Heart left ventricle (tissue), 16 donors: ENCODE data around the gene KCNJ1. TPM values are rescaled to one million over a fixed set of nuclear protein-coding genes. Genes with fewer than 3 reads are reported as not detected.

Experiments used
- ATAC-seq, 4 donors: fragments of 200-7000 bp; cut with Tn5 transposase; one replicate each; pipeline ENCODE4 v1.9.1; 2020 to 2022; ENCODE audit warnings: moderate library complexity in 4 of 4, mild to moderate bottlenecking in 3 of 4, moderate number of reproducible peaks in 1 of 4
- DNase-seq, 5 donors: peaks; one replicate each; pipeline ENCODE4 v3.0.0-alpha.2; 2020
- H3K27ac ChIP-seq, 12 donors: fragments of 200-600 bp; sonication (generic) in 4 of 12; one replicate each; pipeline versions ENCODE4 v1.5.0 to v1.8.0; 2016 to 2022; ENCODE audit warnings: mild to moderate bottlenecking in 2 of 12
- H3K27me3 ChIP-seq, 9 donors: fragments of 200-600 bp; sonication (generic) in 2 of 9; one replicate each; pipeline versions ENCODE4 v1.5.1 to v1.8.0; 2016 to 2022; ENCODE audit warnings: mild to moderate bottlenecking in 3 of 9
- H3K36me3 ChIP-seq, 9 donors: fragments of 200-600 bp; sonication (generic) in 2 of 9; one replicate each; pipeline versions ENCODE4 v1.5.0 to v1.8.0; 2018 to 2022; ENCODE audit warnings: mild to moderate bottlenecking in 2 of 9
- H3K4me1 ChIP-seq, 12 donors: fragments of 200-600 bp; sonication (generic) in 4 of 12; one replicate each; pipeline versions ENCODE4 v1.5.0 to v1.8.0; 2016 to 2022; ENCODE audit warnings: mild to moderate bottlenecking in 3 of 12
- H3K4me3 ChIP-seq, 12 donors: fragments of 200-600 bp; sonication (generic) in 4 of 12; one replicate each; pipeline versions ENCODE4 v1.5.0 to v1.8.0; 2017 to 2022; ENCODE audit warnings: mild to moderate bottlenecking in 9 of 12, moderate library complexity in 4 of 12
- H3K9me3 ChIP-seq, 12 donors: fragments of 200-600 bp; sonication (generic) in 4 of 12; one replicate each; pipeline versions ENCODE4 v1.5.0 to v1.8.0; 2016 to 2022; ENCODE audit warnings: mild to moderate bottlenecking in 1 of 12
- CTCF ChIP-seq, 12 donors: fragments of 200-600 bp; sonication (generic) in 4 of 12; IDR thresholded peaks; one replicate each; pipeline versions ENCODE4 v1.5.0 to v1.8.0; 2018 to 2022; ENCODE audit warnings: antibody characterized with exemption in 12 of 12, mild to moderate bottlenecking in 5 of 12
- POLR2A ChIP-seq, 2 donors: fragments of 450-650 bp; IDR thresholded peaks; one replicate each; pipeline ENCODE4 v1.6.1; 2017; ENCODE audit warnings: antibody characterized with exemption in 2 of 2, mild to moderate bottlenecking in 2 of 2, moderate library complexity in 2 of 2
- WGBS, 4 donors: extraction: QIAGEN DNeasy Blood & Tissue Kit in 2 of 4; methylation state at CpG; one replicate each; pipeline versions ENCODE4 v1.1.5 to v1.1.7; 2013 to 2018; 5-methylcytosine and 5-hydroxymethylcytosine counted together
- intact Hi-C, 10 donors: fragments of 100-400 bp; cut with DNase I; formaldehyde crosslinking; loops; one replicate each; pipeline versions ENCODE4 v1.11.1 to v1.14.2; 2022
- polyA plus RNA-seq, 2 donors: library from polyadenylated mRNA; stranded (reverse); fragments of 200-250 nt; gene quantifications; one replicate each; pipeline ENCODE4 v1.2.3, GENCODE V29; 2013
- total RNA-seq, 9 donors: library from RNA; depleted of rRNA in 2 of 9; stranded (reverse); fragments of >200 nt in 2 of 9; fragmentation: NEBNext Ultra II Directional in 3 of 9; extraction: Animal tissue kit (Norgen Biotek cat#: 25700) in 3 of 9; gene quantifications; one replicate each; pipeline versions ENCODE4 v1.1.0 to v1.2.4, GENCODE V29; 2016 to 2023
- donor health status: ischemic (EF 13 %, LVEDD 7.1; RV severe dilation, severe dysfunction).
- donor health status: healthy with polysubstance abuse.
- donor health status: DM: no; HTN: yes; CAD: no.
- donor health status: DM: no; HTN: no; CAD: no.
- donor health status: ischemic (EF 25% LVEDD 6.9; RV normal size, moderate dysfunction).
- donor health status: ischemic (EF 25% LVEDD 5.7; RV mildly dilated, moderate dysfunction).
- donor health status: healthy.
- donor health status: DM: yes; HTN: yes; CAD: no.
- donor health status: ischemic (EF 35%, LVEDD 5.7; RV mildly dilated, moderate dysfunction).
- donor health status: nonischemic (EF 11% LVEDD 7.7; RV severe dilation, severe dysfunction).
- donor health status: DM: yes; HTN: yes; CAD: no.
- donor health status: PGD.
- donor health status: ischemic (EF 29% LVEDD 5.4; RV normal size, mild dysfunction).
- donor health status: nonischemic (EF 23%, LVEDD 6.1; RV moderate dilation, normal function).

The KCNJ1 gene
- total and polyA plus RNA-seq, 11 donors = 0.08 to 0.50 (median 0.23) TPM; not detected in 6

- Histone ChIP-seq H3K27me3 (peaks cover 0 to 18% (median 0%) of the 10 kb centered on the region in 9 donors), H3K4me3 (no peak overlapping the region), H3K36me3 (no peaks in the 10 kb centered on the region), H3K27ac (no peak overlapping the region), H3K9me3 (no peaks in the 10 kb centered on the region), H3K4me1 (no peaks in the 10 kb centered on the region)
- intact Hi-C loops = loop anchor here in 2 of 10 donors (2.0 to 10.0 kb wide), 2 partner anchors 82 to 1384 kb away; no protein-coding TSS in a partner anchor
- ATAC-seq = no peak
- WGBS, 4 donors = 93 to 100% (median 93%) methylated on average over 2 of the region's 2 CpGs
- no peak for TF ChIP-seq CTCF (IDR thresholded peaks at IDR 0.05)
- TF ChIP-seq POLR2A (IDR thresholded peaks at IDR 0.05) = no peak
- no peak for DNase-seq
These were observed 11.4 kb upstream of the KCNJ1 start for GRCh38 chr11:128878455-128878854.

- no peaks in the 10 kb centered on the region for H3K36me3 ChIP-seq
- 76 to 89% (median 85%) methylated on average over 5 of the region's 5 CpGs for WGBS, 4 donors
- intact Hi-C loops = loop anchor here in 2 of 10 donors (2.0 to 10.0 kb wide), 2 partner anchors 83 to 1383 kb away; no protein-coding TSS in a partner anchor
- H3K27me3 ChIP-seq = peaks cover 0 to 18% (median 0%) of the 10 kb centered on the region in 9 donors
- TF ChIP-seq CTCF (IDR thresholded peaks at IDR 0.05) = no peak
- TF ChIP-seq POLR2A (IDR thresholded peaks at IDR 0.05) = no peak
- ATAC-seq = no peak
- no peak for DNase-seq
- no peaks in the 10 kb centered on the region for H3K9me3 ChIP-seq
- H3K4me1 ChIP-seq = no peaks in the 10 kb centered on the region
- H3K27ac ChIP-seq = no peak overlapping the region
- H3K4me3 ChIP-seq = no peak overlapping the region
These were observed 10.6 kb upstream of the KCNJ1 start for GRCh38 chr11:128877726-128878125.

GRCh38 chr11:128876133-128876650, 9.1 kb upstream of the KCNJ1 start:
- Histone ChIP-seq H3K9me3 (no peaks in the 10 kb centered on the region), H3K4me3 (no peak overlapping the region), H3K27ac (no peak overlapping the region), H3K27me3 (peaks cover 0 to 18% (median 0%) of the 10 kb centered on the region in 9 donors), H3K4me1 (no peaks in the 10 kb centered on the region), H3K36me3 (no peaks in the 10 kb centered on the region)
- intact Hi-C loops = loop anchor here in 1 of 10 donors (10.0 kb wide), 1 partner anchor 1381 kb away; no protein-coding TSS in a partner anchor
- no peak for TF ChIP-seq POLR2A (IDR thresholded peaks at IDR 0.05)
- TF ChIP-seq CTCF (IDR thresholded peaks at IDR 0.05) = no peak
- no peak for ATAC-seq
- WGBS, 4 donors = 85 to 91% (median 87%) methylated on average over 20 to 22 of the region's 22 CpGs
- no peak for DNase-seq

- intact Hi-C loops = loop anchor here in 1 of 10 donors (10.0 kb wide), 1 partner anchor 1380 kb away; no protein-coding TSS in a partner anchor
These were observed 7.3 kb upstream of the KCNJ1 start for GRCh38 chr11:128874427-128874826.

More at GRCh38 chr11:128874427-128874826, 7.3 kb upstream of the KCNJ1 start:
- Histone ChIP-seq H3K27me3 (peaks cover 0 to 6% (median 0%) of the 10 kb centered on the region in 9 donors), H3K27ac (no peak overlapping the region), H3K9me3 (no peaks in the 10 kb centered on the region), H3K36me3 (no peaks in the 10 kb centered on the region), H3K4me3 (no peak overlapping the region), H3K4me1 (no peaks in the 10 kb centered on the region)
- ATAC-seq (no peak), DNase-seq (no peak)
- WGBS, 4 donors = 57 to 60% (median 58%) methylated on average over 3 of the region's 3 CpGs
- TF ChIP-seq CTCF (IDR thresholded peaks at IDR 0.05) (no peak), POLR2A (IDR thresholded peaks at IDR 0.05) (no peak)
